Loucy (cell line): Measurements from ENCODE around the gene SPHK2.

Source experiments
- EZH2phosphoT487 ChIP-seq: fragments of 200-600 bp; IDR thresholded peaks from 2 replicates; pipeline ENCODE4 v1.6.1; 2018; ENCODE audit warnings: antibody characterized with exemption, mild to moderate bottlenecking, moderate library complexity, borderline replicate concordance
- TF ChIP-seq, protein P1 (sequence below): fragments of 200-600 bp; sonication (generic); conservative IDR thresholded peaks from 2 replicates; pipeline ENCODE4 v1.5.1; 2014; ENCODE audit warnings: mild to moderate bottlenecking, antibody characterized with exemption, low read length

DNA sequence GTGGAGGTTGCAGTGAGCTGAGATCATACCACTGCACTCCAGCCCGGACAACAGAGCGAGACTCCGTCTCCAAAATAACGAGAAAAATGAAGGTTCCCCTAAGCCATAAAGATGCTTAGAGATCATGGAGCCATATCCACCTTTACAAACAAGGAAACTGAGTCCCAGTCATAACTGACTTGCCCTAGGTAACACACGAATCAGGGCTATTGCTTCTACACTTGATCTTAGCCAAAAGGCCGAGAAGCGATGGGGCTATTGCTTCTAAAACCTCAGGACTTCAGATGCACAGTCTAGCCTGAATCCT is 14.7 kb downstream of the SPHK2 start:
- TF ChIP-seq, protein P1, sequence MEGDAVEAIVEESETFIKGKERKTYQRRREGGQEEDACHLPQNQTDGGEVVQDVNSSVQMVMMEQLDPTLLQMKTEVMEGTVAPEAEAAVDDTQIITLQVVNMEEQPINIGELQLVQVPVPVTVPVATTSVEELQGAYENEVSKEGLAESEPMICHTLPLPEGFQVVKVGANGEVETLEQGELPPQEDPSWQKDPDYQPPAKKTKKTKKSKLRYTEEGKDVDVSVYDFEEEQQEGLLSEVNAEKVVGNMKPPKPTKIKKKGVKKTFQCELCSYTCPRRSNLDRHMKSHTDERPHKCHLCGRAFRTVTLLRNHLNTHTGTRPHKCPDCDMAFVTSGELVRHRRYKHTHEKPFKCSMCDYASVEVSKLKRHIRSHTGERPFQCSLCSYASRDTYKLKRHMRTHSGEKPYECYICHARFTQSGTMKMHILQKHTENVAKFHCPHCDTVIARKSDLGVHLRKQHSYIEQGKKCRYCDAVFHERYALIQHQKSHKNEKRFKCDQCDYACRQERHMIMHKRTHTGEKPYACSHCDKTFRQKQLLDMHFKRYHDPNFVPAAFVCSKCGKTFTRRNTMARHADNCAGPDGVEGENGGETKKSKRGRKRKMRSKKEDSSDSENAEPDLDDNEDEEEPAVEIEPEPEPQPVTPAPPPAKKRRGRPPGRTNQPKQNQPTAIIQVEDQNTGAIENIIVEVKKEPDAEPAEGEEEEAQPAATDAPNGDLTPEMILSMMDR: no peak
- no peak for TF ChIP-seq EZH2phosphoT487
